Ectodermal cell (in vitro differentiated cells): ENCODE results near the gene LCA5.
"Not testable (repeated sequence)": the region's sequence is repeated elsewhere in the genome, so short reads cannot be mapped to it uniquely, and the experiment has no call there.

Experiments
- H3K27ac ChIP-seq: 2 replicates; pipeline ENCODE4 v1.7.0; 2013; ENCODE audit warnings: mild to moderate bottlenecking, low read depth, low read length; ENCODE audit not compliant: insufficient read depth, poor library complexity, severe bottlenecking
- H3K27me3 ChIP-seq: 2 replicates; pipeline ENCODE4 v1.7.0; 2013; ENCODE audit warnings: mild to moderate bottlenecking, low read length; ENCODE audit not compliant: insufficient read depth, control insufficient read depth, poor library complexity, severe bottlenecking
- H3K36me3 ChIP-seq: one replicate; pipeline ENCODE4 v1.7.0; 2013; ENCODE audit warnings: low read length; ENCODE audit not compliant: control insufficient read depth, insufficient read depth
- H3K4me1 ChIP-seq: one replicate; pipeline ENCODE4 v1.7.0; 2013; ENCODE audit warnings: low read length; ENCODE audit not compliant: control insufficient read depth, insufficient read depth
- H3K4me3 ChIP-seq: 2 replicates; pipeline ENCODE4 v1.7.0; 2013; ENCODE audit warnings: low read depth, low read length, control low read depth; ENCODE audit not compliant: insufficient read depth
- H3K9me3 ChIP-seq: 2 replicates; pipeline ENCODE4 v1.7.0; 2013; ENCODE audit warnings: mild to moderate bottlenecking, low read length, moderate library complexity; ENCODE audit not compliant: control insufficient read depth
- WGBS, 2 experiments: methylation state at CpG; one replicate each; pipeline ENCODE4 v1.1.7; 2013; ENCODE audit warnings: missing lambda C conversion rate in 2 of 2; 5-methylcytosine and 5-hydroxymethylcytosine counted together

LCA5 gene

GRCh38 chr6:79446006-79446405 is 91.2 kb downstream of the LCA5 start:
- no peaks in the 10 kb centered on the region for H3K4me1 ChIP-seq
- 96% methylated on average over 4 of the region's 4 CpGs for WGBS, 2 experiments
- H3K27ac ChIP-seq = no peak overlapping the region
- H3K27me3 ChIP-seq = no peaks in the 10 kb centered on the region
- no peaks in the 10 kb centered on the region for H3K36me3 ChIP-seq
- H3K9me3 ChIP-seq = no peaks in the 10 kb centered on the region
- H3K4me3 ChIP-seq = no peak overlapping the region

- not testable (repeated sequence) for H3K27ac ChIP-seq, H3K36me3 ChIP-seq, H3K4me3 ChIP-seq, H3K4me1 ChIP-seq, H3K9me3 ChIP-seq, H3K27me3 ChIP-seq
- 93 to 94% methylated on average over 3 of the region's 3 CpGs for WGBS, 2 experiments
Observed at GRCh38 chr6:79443876-79444275, 93.4 kb downstream of the LCA5 start.

DNA sequence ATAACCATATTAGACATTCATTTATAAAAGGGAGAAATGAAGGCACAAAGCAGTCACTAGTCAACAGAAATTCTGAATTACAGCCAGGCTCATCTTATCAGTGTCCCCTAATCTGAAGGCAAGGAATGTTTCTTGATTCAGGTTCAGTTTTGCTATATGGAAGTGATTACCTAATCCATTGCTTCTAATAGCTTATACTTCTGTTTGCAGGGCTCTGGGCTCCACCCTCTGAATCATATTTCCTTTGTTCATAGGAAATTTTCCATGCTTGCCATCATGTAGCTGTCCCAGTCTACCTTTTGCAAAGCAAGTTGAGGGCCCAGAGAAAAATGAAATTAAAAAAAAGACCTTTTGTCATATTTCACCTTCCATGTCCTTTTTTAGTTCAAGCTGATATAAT is 96.0 kb downstream of the LCA5 start:
- H3K4me1 ChIP-seq = no peaks in the 10 kb centered on the region

GRCh38 chr6:79440598-79440997 is 96.6 kb downstream of the LCA5 start:
- no peak overlapping the region for H3K4me3 ChIP-seq
- no peaks in the 10 kb centered on the region for H3K4me1 ChIP-seq
- WGBS, 2 experiments = 84 to 94% methylated on average over 1 of the region's 1 CpG
- H3K9me3 ChIP-seq = no peaks in the 10 kb centered on the region
- H3K27ac ChIP-seq = no peak overlapping the region
- H3K27me3 ChIP-seq = no peaks in the 10 kb centered on the region
- H3K36me3 ChIP-seq = no peaks in the 10 kb centered on the region

More for the DNA sequence above, 96.0 kb downstream of the LCA5 start:
- no peaks in the 10 kb centered on the region for H3K27me3 ChIP-seq
- no peaks in the 10 kb centered on the region for H3K9me3 ChIP-seq
- H3K27ac ChIP-seq = no peak overlapping the region
- H3K4me3 ChIP-seq = no peak overlapping the region
- H3K36me3 ChIP-seq = no peaks in the 10 kb centered on the region

- Histone ChIP-seq H3K4me1 (no peaks in the 10 kb centered on the region), H3K4me3 (no peak overlapping the region), H3K36me3 (no peaks in the 10 kb centered on the region), H3K27me3 (no peaks in the 10 kb centered on the region), H3K9me3 (no peaks in the 10 kb centered on the region), H3K27ac (no peak overlapping the region)
- 96 to 97% methylated on average over 2 of the region's 2 CpGs for WGBS, 2 experiments
Observed at GRCh38 chr6:79438030-79438429, 99.2 kb downstream of the LCA5 start.

- Histone ChIP-seq H3K9me3 (no peaks in the 10 kb centered on the region), H3K27me3 (no peaks in the 10 kb centered on the region), H3K4me1 (no peaks in the 10 kb centered on the region), H3K36me3 (no peaks in the 10 kb centered on the region), H3K27ac (no peak overlapping the region), H3K4me3 (no peak overlapping the region)
- 95 to 96% methylated on average over 2 of the region's 2 CpGs for WGBS, 2 experiments
Observed at GRCh38 chr6:79436241-79436640, 101.0 kb downstream of the LCA5 start.

DNA sequence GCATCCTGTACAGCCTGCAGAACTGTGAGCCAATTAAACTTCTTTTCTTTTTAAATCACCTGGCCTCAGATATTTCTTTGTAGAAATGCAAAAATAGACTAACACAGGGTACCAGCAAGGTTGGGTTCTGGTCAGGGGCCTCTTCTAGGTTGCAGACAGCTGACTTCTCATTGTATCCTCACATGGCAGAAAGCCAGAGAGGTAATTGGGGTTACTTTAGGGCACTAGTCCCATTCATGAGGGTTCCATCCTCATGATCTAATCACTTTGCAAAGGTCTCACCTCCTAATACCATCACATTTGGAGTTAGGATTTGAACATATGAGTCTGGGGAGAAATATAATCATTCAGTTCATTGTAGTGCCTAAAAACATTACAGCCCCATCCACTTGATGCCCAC is 101.5 kb downstream of the LCA5 start:
- H3K27ac ChIP-seq = no peak overlapping the region
- H3K9me3 ChIP-seq = no peaks in the 10 kb centered on the region
- no peaks in the 10 kb centered on the region for H3K4me1 ChIP-seq
- H3K27me3 ChIP-seq = no peaks in the 10 kb centered on the region
- no peak overlapping the region for H3K4me3 ChIP-seq
- no peaks in the 10 kb centered on the region for H3K36me3 ChIP-seq
